Metanephros (tissue), 2 donors: Measurements from ENCODE around the gene NUTM1. TPM values are rescaled to one million over a fixed set of nuclear protein-coding genes. Genes with fewer than 3 reads are reported as not detected.

Experiments used
- small RNA-seq: library from RNA; depleted of rRNA; stranded (forward); fragments of <200 nt; gene quantifications from one replicate; pipeline ENCODE3, GENCODE V24; 2014; ENCODE audit warnings: low replicate concordance
- total RNA-seq: library from RNA; depleted of rRNA; stranded (reverse); fragments of >200 nt; gene quantifications from one replicate; pipeline ENCODE4 v1.2.3, GENCODE V29; 2014

NUTM1 gene, protein sequence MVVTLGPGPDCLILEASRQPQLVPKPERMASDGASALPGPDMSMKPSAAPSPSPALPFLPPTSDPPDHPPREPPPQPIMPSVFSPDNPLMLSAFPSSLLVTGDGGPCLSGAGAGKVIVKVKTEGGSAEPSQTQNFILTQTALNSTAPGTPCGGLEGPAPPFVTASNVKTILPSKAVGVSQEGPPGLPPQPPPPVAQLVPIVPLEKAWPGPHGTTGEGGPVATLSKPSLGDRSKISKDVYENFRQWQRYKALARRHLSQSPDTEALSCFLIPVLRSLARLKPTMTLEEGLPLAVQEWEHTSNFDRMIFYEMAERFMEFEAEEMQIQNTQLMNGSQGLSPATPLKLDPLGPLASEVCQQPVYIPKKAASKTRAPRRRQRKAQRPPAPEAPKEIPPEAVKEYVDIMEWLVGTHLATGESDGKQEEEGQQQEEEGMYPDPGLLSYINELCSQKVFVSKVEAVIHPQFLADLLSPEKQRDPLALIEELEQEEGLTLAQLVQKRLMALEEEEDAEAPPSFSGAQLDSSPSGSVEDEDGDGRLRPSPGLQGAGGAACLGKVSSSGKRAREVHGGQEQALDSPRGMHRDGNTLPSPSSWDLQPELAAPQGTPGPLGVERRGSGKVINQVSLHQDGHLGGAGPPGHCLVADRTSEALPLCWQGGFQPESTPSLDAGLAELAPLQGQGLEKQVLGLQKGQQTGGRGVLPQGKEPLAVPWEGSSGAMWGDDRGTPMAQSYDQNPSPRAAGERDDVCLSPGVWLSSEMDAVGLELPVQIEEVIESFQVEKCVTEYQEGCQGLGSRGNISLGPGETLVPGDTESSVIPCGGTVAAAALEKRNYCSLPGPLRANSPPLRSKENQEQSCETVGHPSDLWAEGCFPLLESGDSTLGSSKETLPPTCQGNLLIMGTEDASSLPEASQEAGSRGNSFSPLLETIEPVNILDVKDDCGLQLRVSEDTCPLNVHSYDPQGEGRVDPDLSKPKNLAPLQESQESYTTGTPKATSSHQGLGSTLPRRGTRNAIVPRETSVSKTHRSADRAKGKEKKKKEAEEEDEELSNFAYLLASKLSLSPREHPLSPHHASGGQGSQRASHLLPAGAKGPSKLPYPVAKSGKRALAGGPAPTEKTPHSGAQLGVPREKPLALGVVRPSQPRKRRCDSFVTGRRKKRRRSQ
- total RNA-seq = not detected

DNA sequence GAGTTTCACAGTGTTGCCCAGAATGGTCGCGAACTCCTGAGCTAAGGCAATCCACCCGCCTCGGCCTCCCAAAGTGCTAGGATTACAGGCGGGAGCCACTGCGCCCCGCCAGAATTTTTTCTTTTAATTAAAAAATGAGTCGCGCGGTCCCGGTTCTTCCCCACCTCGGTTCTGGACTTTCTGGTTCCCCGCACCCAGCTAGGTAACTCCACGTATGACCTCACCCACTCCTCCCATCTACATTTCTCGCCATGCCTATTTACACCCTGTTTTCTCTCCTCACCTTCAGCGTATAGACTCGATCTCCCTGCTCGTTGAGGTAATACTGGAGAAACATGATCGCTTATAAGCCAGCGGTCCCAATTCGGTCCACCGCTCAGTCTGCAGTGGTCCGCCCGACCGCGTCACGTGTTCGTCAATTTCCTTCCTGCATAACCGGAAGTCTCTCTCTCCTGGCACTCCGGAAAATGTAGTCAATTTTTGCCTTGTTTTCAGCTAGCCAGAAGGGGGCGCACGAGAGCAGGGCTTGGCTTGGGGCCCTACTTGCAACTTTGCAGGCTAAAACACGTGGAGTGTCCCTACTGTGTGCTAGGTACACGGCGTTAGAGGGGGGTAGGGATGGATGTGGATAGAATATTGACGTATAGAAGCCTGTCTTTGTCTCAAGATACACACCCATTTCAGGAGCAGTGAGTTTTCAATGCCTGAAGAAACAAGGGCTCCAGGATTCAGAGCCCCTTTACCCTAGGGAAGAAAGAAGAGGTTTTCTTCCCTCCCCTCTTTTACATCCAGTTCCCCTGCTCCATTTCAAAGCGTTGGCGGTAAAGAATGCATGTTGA lies at the start of gene NUTM1, which contains the start of gene NOP10:
Gene NUTM1, plus strand, starts transcription at position 579 of the 839 bp plus-strand sequence. CDS start 382 bp downstream, outside the sequence.
Gene NOP10, minus strand, starts transcription at position 400 of the 839 bp plus-strand sequence. Its CDS starts 63 bp downstream, at position 337.

DNA sequence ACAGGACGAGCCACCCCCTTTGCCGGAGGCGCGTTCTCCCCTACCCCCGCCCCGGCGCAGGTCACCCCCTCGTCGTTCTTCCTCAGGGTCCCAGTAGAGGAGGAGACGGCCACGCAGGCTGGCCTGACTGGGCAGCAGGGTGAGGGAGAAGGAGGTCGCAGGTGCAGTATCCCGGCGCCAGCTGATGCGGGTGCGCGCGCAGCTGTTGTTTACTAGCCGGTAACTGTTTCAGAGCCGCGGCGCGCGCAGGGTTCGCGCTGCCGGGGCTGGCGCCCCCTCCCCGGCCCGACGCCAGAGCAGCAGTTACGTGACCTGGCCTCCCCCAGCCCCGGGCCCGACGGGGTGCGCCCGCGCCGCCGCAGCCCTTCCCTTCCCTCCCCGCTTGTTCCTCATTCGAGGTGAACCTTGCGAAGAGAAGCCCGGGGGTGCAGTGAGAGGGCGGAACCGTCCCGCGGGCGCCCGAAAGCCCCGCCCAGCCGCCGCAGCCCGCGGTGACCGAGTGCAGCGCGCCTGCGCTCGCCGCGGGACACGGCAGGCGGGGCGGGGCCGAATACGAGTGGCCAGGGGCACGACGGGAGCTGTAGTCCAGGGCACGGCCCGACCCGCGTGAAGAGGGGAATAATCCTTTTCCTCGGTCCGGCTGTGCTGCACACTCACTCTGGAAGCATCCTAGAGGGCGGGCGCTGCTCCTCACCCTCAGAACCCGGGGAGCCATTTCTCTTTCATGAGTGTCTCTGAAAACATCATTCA lies 5.4 kb upstream of the NUTM1 start, which contains the start of gene SLC12A6:
Gene SLC12A6, minus strand, starts transcription at position 225 of the 750 bp plus-strand sequence. CDS start 1,101 bp downstream, outside the sequence.

DNA sequence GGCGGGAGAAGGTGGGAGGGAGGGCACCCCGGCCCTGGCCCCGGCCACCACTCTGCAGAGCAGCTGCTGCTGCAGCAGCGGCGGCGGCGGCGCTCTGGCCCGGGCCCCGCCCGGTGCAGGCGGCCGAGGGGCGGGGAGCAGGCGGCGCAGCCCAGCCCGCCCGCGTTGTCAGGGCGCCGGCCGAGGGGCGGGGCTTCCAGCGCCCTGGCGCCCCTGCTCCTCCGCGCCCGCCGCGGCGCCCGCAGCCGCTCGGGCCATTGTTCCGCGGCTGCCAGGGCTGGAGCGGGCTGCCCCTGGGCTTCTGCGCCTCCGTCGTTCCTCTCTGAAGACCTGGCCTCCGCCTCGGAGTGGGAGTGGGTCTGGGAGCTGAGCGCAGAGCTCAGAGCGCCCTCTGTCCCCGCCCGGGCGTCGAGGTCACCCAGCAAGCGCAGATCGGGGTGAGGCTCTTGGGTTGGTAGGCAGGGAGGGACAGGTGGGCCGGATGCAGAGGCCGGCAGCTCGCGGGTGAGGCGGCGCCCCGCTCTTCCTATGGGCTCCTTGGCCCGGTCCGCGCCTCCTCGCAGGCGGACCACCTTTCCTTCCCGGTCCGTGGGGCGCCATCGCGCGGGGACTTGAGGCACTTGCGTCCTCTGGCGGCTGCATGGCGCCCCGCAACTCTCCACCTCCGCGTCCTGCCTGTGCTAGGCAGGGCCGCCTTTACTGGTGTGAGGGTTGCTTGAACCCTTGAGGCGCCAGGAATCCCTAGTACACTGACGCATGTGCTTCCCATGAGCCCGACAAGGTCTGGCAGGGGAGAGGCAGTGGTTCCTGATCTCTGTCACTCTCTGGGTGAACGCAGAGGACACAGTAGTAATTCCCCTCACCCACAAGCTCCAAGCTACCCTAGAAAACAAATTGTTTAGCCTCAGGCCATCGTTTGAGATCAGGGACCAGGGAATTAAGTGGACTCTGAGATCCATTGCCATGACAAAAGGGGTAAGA lies 24.3 kb downstream of the NUTM1 start, which contains the start of gene LPCAT4:
Gene LPCAT4, minus strand, starts transcription at position 96 of the 981 bp plus-strand sequence. CDS start 96 bp downstream, outside the sequence.

Small RNA genes within 50 kb of the gene (small RNA-seq; reads per million reads assigned to genes)
- gene MIR1233-1 = not detected
- not detected for gene RF00019

Other genes with a start within 250 kb of the NUTM1 start
- 27.7 TPM for gene EMC7, start 241.5 kb upstream of the NUTM1 start, total RNA-seq
- 2.0 TPM for gene PGBD4, start 241.2 kb upstream of the NUTM1 start, total RNA-seq
- 56.8 TPM for gene KATNBL1, start 133.2 kb upstream of the NUTM1 start, total RNA-seq
- gene EMC4, start 118.3 kb upstream of the NUTM1 start, total RNA-seq = 65.9 TPM
- gene SLC12A6, start 5.5 kb upstream of the NUTM1 start, total RNA-seq = 26.2 TPM
- 125 TPM for gene NOP10, start 179 bp upstream of the NUTM1 start, total RNA-seq
- gene LPCAT4, start 23.9 kb downstream of the NUTM1 start, total RNA-seq = 10.2 TPM
- gene GOLGA8A, start 94.5 kb downstream of the NUTM1 start, total RNA-seq = 47.9 TPM
- 67.4 TPM for gene GOLGA8B, start 240.3 kb downstream of the NUTM1 start, total RNA-seq